Caco-2 (cell line): ENCODE data around the gene ORAI2. TPM values are rescaled to one million over a fixed set of nuclear protein-coding genes. Genes with fewer than 3 reads are reported as not detected.

Source experiments
- BruUV-seq: library from RNA; stranded (reverse); fragments of 400-500 nt; replicated peaks from 2 replicates; lab custom pipeline; 2021; lab: Mats Ljungman, UMichigan
- CTCF ChIA-PET: fragments of 300-600 bp; sonication (Branson Sonifier 250); formaldehyde crosslinking; loops from one replicate; lab custom pipeline; 2022; ENCODE audit warnings: antibody characterized with exemption; lab: Charles Lee
- POLR2A ChIA-PET: fragments of 300-600 bp; sonication (Branson Sonifier 250); formaldehyde crosslinking; loops from one replicate; lab custom pipeline; 2022; ENCODE audit warnings: antibody characterized with exemption; lab: Charles Lee
- DNase-seq, 2 experiments: peaks; one replicate each; pipeline versions ENCODE4 v3.0.0 to v3.0.0-alpha.2; 2020 to 2022
- H3K27me3 ChIP-seq: replicated peaks from 2 replicates; pipeline ENCODE4 v1.6.0; 2011; ENCODE audit warnings: low read length; ENCODE audit not compliant: control insufficient read depth, insufficient read depth
- H3K36me3 ChIP-seq: 2 replicates; pipeline ENCODE4 v1.5.1; 2011; ENCODE audit warnings: low read length; ENCODE audit not compliant: control insufficient read depth, insufficient read depth
- H3K4me1 ChIP-seq: fragments of 250-450 bp; sonication (Bioruptor Pico); 2 replicates; pipeline ENCODE4 v1.5.1; 2020; ENCODE audit warnings: mild to moderate bottlenecking
- H3K4me3 ChIP-seq: 2 replicates; pipeline ENCODE4 v1.5.1; 2011; ENCODE audit warnings: low read depth, mild to moderate bottlenecking, control low read depth, low read length
- H3K9me3 ChIP-seq: fragments of 250-450 bp; sonication (Bioruptor Pico); 2 replicates; pipeline ENCODE4 v1.5.1; 2020; ENCODE audit warnings: mild to moderate bottlenecking, moderate library complexity
- H3K27ac Mint-ChIP-seq: one replicate; pipeline ENCODE4 v1.8.0; 2022; ENCODE audit warnings: mixed read lengths; ENCODE audit not compliant: unreplicated experiment
- H3K27me3 Mint-ChIP-seq: one replicate; pipeline ENCODE4 v1.8.0; 2022; ENCODE audit warnings: mixed read lengths; ENCODE audit not compliant: insufficient read depth, unreplicated experiment
- H3K36me3 Mint-ChIP-seq: one replicate; pipeline ENCODE4 v1.8.0; 2022; ENCODE audit warnings: mild to moderate bottlenecking, mixed read lengths; ENCODE audit not compliant: insufficient read depth, unreplicated experiment
- H3K4me1 Mint-ChIP-seq: one replicate; pipeline ENCODE4 v1.8.0; 2022; ENCODE audit warnings: low read depth, mixed read lengths; ENCODE audit not compliant: unreplicated experiment
- H3K4me3 Mint-ChIP-seq: one replicate; pipeline ENCODE4 v1.8.0; 2022; ENCODE audit warnings: mild to moderate bottlenecking, moderate library complexity, mixed read lengths; ENCODE audit not compliant: unreplicated experiment
- H3K9me3 Mint-ChIP-seq: one replicate; pipeline ENCODE4 v1.8.0; 2022; ENCODE audit warnings: mixed read lengths; ENCODE audit not compliant: unreplicated experiment
- intact Hi-C: fragments of 100-400 bp; cut with micrococcal nuclease; formaldehyde crosslinking; loops from one replicate; pipeline ENCODE4 v1.10.0; 2022; ENCODE audit not compliant: unreplicated experiment
- total RNA-seq: library from RNA; stranded (reverse); gene quantifications from 2 replicates; pipeline ENCODE4 v1.2.3, GENCODE V29; 2022
- TF ChIP-seq, protein P1 (sequence below), 2 experiments: fragments of 200-600 bp in 1 of 2; IDR thresholded peaks; 1 replicate in 1 of 2; 2 replicates in 1 of 2; pipeline versions ENCODE4 v1.5.1 to v1.8.0; 2011 to 2022; ENCODE audit warnings: antibody characterized with exemption in 1 of 2, control low read depth in 1 of 2, inconsistent platforms in 1 of 2, low read depth in 1 of 2, low read length in 1 of 2, mild to moderate bottlenecking in 1 of 2, moderate library complexity in 1 of 2; ENCODE audit not compliant: insufficient read depth in 1 of 2, severe bottlenecking in 1 of 2, unreplicated experiment in 1 of 2

ORAI2 gene
- total RNA-seq, 1 experiment from 2014 or later = 20.2 TPM

DNA sequence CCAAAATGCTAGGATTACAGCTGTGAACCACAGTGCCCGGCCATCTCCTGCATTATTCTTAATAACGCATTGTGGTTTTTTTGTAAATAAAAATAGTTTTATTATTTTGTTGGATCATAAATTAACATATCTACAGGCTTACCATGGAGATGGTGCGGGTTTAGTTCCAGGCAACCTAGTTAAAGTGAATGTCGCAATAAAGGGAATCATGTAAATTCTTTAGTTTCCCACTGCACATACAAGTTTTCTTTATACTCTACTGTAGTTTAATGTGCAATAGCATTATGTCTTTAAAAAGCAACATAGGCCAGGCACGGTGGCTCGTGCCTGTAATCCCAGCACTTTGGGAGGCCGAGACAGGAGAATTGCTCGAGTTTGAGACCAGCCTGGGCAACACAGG lies 34.8 kb upstream of the ORAI2 start:
- Histone ChIP-seq H3K4me1 (peaks cover 18% of the 10 kb centered on the region), H3K4me3 (no peak overlapping the region), H3K36me3 (peaks cover 2% of the 10 kb centered on the region; the same call in 1 of the 2 replicates), H3K9me3 (no peaks in the 10 kb centered on the region), H3K27me3 (no peaks in the 10 kb centered on the region)
- H3K27ac Mint-ChIP-seq = no peak overlapping the region
- intact Hi-C loops = no loop called here
- H3K36me3 Mint-ChIP-seq = peaks cover 85% of the 10 kb centered on the region
- no peak for DNase-seq
- no peaks in the 10 kb centered on the region for H3K27me3 Mint-ChIP-seq
- no peak overlapping the region for H3K4me3 Mint-ChIP-seq
- ChIA-PET CTCF (no interaction called here), POLR2A (interaction anchor here (0.5 to 0.6 kb wide), 2 partner anchors 7 to 1181 kb away, joined by 3 to 6 read pairs; no protein-coding TSS in a partner anchor)
- no peaks in the 10 kb centered on the region for H3K9me3 Mint-ChIP-seq
- BruUV-seq = no TSS peak
- TF ChIP-seq, protein P1, sequence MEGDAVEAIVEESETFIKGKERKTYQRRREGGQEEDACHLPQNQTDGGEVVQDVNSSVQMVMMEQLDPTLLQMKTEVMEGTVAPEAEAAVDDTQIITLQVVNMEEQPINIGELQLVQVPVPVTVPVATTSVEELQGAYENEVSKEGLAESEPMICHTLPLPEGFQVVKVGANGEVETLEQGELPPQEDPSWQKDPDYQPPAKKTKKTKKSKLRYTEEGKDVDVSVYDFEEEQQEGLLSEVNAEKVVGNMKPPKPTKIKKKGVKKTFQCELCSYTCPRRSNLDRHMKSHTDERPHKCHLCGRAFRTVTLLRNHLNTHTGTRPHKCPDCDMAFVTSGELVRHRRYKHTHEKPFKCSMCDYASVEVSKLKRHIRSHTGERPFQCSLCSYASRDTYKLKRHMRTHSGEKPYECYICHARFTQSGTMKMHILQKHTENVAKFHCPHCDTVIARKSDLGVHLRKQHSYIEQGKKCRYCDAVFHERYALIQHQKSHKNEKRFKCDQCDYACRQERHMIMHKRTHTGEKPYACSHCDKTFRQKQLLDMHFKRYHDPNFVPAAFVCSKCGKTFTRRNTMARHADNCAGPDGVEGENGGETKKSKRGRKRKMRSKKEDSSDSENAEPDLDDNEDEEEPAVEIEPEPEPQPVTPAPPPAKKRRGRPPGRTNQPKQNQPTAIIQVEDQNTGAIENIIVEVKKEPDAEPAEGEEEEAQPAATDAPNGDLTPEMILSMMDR (IDR thresholded peaks at IDR 0.05; ENCODE audit: insufficient read depth in 1 of 2, low read depth in 1 of 2, low read length in 1 of 2, severe bottlenecking in 1 of 2, unreplicated experiment in 1 of 2) = no peak
- H3K4me1 Mint-ChIP-seq = peaks cover 6% of the 10 kb centered on the region

- H3K27me3 ChIP-seq = no peaks in the 10 kb centered on the region
- Mint-ChIP-seq H3K4me1 (peaks cover 6% of the 10 kb centered on the region), H3K36me3 (peaks cover 95% of the 10 kb centered on the region), H3K4me3 (no peak overlapping the region), H3K9me3 (no peaks in the 10 kb centered on the region), H3K27ac (no peak overlapping the region), H3K27me3 (no peaks in the 10 kb centered on the region)
- no peak overlapping the region for H3K4me3 ChIP-seq
- no peak for DNase-seq
- TF ChIP-seq, protein P1 (IDR thresholded peaks at IDR 0.05; ENCODE audit: insufficient read depth in 1 of 2, low read depth in 1 of 2, low read length in 1 of 2, severe bottlenecking in 1 of 2, unreplicated experiment in 1 of 2) = no peak
- H3K9me3 ChIP-seq = no peaks in the 10 kb centered on the region
- H3K36me3 ChIP-seq = peaks cover 2% of the 10 kb centered on the region; the same call in 1 of the 2 replicates
- ChIA-PET POLR2A (no interaction called here), CTCF (no interaction called here)
- no TSS peak for BruUV-seq
- no peaks in the 10 kb centered on the region; the same call in 1 of the 2 replicates for H3K4me1 ChIP-seq
- intact Hi-C loops = no loop called here
Observed at GRCh38 chr7:102400360-102400759, 33.0 kb upstream of the ORAI2 start.

GRCh38 chr7:102403563-102403962 lies 29.8 kb upstream of the ORAI2 start:
- Mint-ChIP-seq H3K4me3 (no peak overlapping the region), H3K27ac (no peak overlapping the region), H3K36me3 (peaks cover 98% of the 10 kb centered on the region), H3K4me1 (no peaks in the 10 kb centered on the region), H3K9me3 (no peaks in the 10 kb centered on the region), H3K27me3 (no peaks in the 10 kb centered on the region)
- no TSS peak for BruUV-seq
- H3K4me1 ChIP-seq = no peaks in the 10 kb centered on the region
- H3K36me3 ChIP-seq = peaks cover 7% of the 10 kb centered on the region; the same call in 1 of the 2 replicates
- DNase-seq = no peak
- CTCF ChIA-PET = interaction anchor here (0.6 kb wide), 1 partner anchor 1563 kb away, joined by 4 read pairs; no protein-coding TSS in a partner anchor
- H3K27me3 ChIP-seq = no peaks in the 10 kb centered on the region
- intact Hi-C loops = no loop called here
- POLR2A ChIA-PET = no interaction called here
- no peak overlapping the region for H3K4me3 ChIP-seq
- TF ChIP-seq, protein P1 (IDR thresholded peaks at IDR 0.05; ENCODE audit: insufficient read depth in 1 of 2, low read depth in 1 of 2, low read length in 1 of 2, severe bottlenecking in 1 of 2, unreplicated experiment in 1 of 2) = no peak
- no peaks in the 10 kb centered on the region for H3K9me3 ChIP-seq
